Measurements from ENCODE around the gene ADAP1. TPM values are rescaled to one million over a fixed set of nuclear protein-coding genes. Genes with fewer than 3 reads are reported as not detected.

Gene ADAP1
- total RNA-seq, 1 donor from 2014 or later = 11.9 TPM

- H3K27ac Mint-ChIP-seq = no peak overlapping the region
- no peak for TF ChIP-seq CTCF (IDR thresholded peaks at IDR 0.05)
- ATAC-seq (ENCODE audit: low read depth) (no peak), DNase-seq (no peak)
- intact Hi-C loops (cut with micrococcal nuclease) = no loop called here
- no peaks in the 10 kb centered on the region for H3K27me3 Mint-ChIP-seq
- peaks cover 6% of the 10 kb centered on the region for H3K4me1 Mint-ChIP-seq
- H3K36me3 Mint-ChIP-seq (ENCODE audit: low read depth) = peaks cover 43% of the 10 kb centered on the region
- ChIA-PET CTCF (no interaction called here), POLR2A (no interaction called here)
- no peaks in the 10 kb centered on the region for H3K9me3 Mint-ChIP-seq
- no peak overlapping the region for H3K4me3 Mint-ChIP-seq
Measured at GRCh38 chr7:885893-886625, 68.4 kb downstream of the ADAP1 start.

GRCh38 chr7:885261-885892 lies 69.1 kb downstream of the ADAP1 start:
- Mint-ChIP-seq H3K27ac (no peak overlapping the region), H3K4me3 (no peak overlapping the region), H3K36me3 (ENCODE audit: low read depth) (peaks cover 37% of the 10 kb centered on the region), H3K9me3 (no peaks in the 10 kb centered on the region), H3K4me1 (peaks cover 6% of the 10 kb centered on the region), H3K27me3 (no peaks in the 10 kb centered on the region)
- intact Hi-C loops (cut with micrococcal nuclease) = no loop called here
- ATAC-seq (ENCODE audit: low read depth) (no peak), DNase-seq (no peak)
- no peak for TF ChIP-seq CTCF (IDR thresholded peaks at IDR 0.05)
- ChIA-PET CTCF (no interaction called here), POLR2A (no interaction called here)

GRCh38 chr7:884191-885003 lies 70.1 kb downstream of the ADAP1 start:
- H3K4me1 Mint-ChIP-seq = peaks cover 8% of the 10 kb centered on the region
- DNase-seq = no peak
- no peak for ATAC-seq (ENCODE audit: low read depth)
- peaks cover 36% of the 10 kb centered on the region for H3K36me3 Mint-ChIP-seq (ENCODE audit: low read depth)
- H3K4me3 Mint-ChIP-seq = no peak overlapping the region
- H3K27ac Mint-ChIP-seq = no peak overlapping the region
- no peak for TF ChIP-seq CTCF (IDR thresholded peaks at IDR 0.05)
- H3K9me3 Mint-ChIP-seq = no peaks in the 10 kb centered on the region
- intact Hi-C loops (cut with micrococcal nuclease) = no loop called here
- H3K27me3 Mint-ChIP-seq = no peaks in the 10 kb centered on the region
- ChIA-PET POLR2A (interaction anchor here (0.6 kb wide), 1 partner anchor 1167 kb away, joined by 4 read pairs; no protein-coding TSS in a partner anchor), CTCF (no interaction called here)

- ATAC-seq (ENCODE audit: low read depth) (no peak), DNase-seq (no peak)
- ChIA-PET POLR2A (interaction anchor here (0.6 to 0.7 kb wide), 2 partner anchors 15 to 1168 kb away, joined by 3 to 4 read pairs; no protein-coding TSS in a partner anchor), CTCF (no interaction called here)
- H3K9me3 Mint-ChIP-seq = no peaks in the 10 kb centered on the region
- H3K36me3 Mint-ChIP-seq (ENCODE audit: low read depth) = peaks cover 34% of the 10 kb centered on the region
- H3K27me3 Mint-ChIP-seq = no peaks in the 10 kb centered on the region
- peaks cover 16% of the 10 kb centered on the region for H3K4me1 Mint-ChIP-seq
- H3K27ac Mint-ChIP-seq = no peak overlapping the region
- intact Hi-C loops (cut with micrococcal nuclease) = no loop called here
- no peak for TF ChIP-seq CTCF (IDR thresholded peaks at IDR 0.05)
- no peak overlapping the region for H3K4me3 Mint-ChIP-seq
Measured at GRCh38 chr7:883055-884021, 71.1 kb downstream of the ADAP1 start.
